Activated CD8-positive, alpha-beta T cell treated with anti-CD3 and anti-CD28 coated beads for 36 hours (primary cell): ENCODE results near the gene MEX3B. TPM values are rescaled to one million over a fixed set of nuclear protein-coding genes. Genes with fewer than 3 reads are reported as not detected.

ENCODE experiments used
- ATAC-seq: fragments of 200-7000 bp; cut with Tn5 transposase; one replicate; pipeline ENCODE4 v1.10.0; 2021; ENCODE audit warnings: mild to moderate bottlenecking, moderate library complexity
- CTCF ChIA-PET: fragments of 350-600 bp; sonication (Branson Sonifier 250); formaldehyde crosslinking; loops from one replicate; lab custom pipeline; 2021; ENCODE audit warnings: antibody characterized with exemption; lab: Charles Lee
- POLR2A ChIA-PET: fragments of 350-600 bp; sonication (Branson Sonifier 250); formaldehyde crosslinking; loops from one replicate; lab custom pipeline; 2021; ENCODE audit warnings: antibody characterized with exemption; lab: Charles Lee
- DNase-seq: peaks from one replicate; pipeline ENCODE4 v3.0.0-alpha.2; 2020
- H3K27ac Mint-ChIP-seq: one replicate; pipeline ENCODE4 v1.8.0; 2021; ENCODE audit warnings: mild to moderate bottlenecking, mixed read lengths
- H3K27me3 Mint-ChIP-seq: one replicate; pipeline ENCODE4 v1.8.0; 2021; ENCODE audit warnings: mixed read lengths
- H3K36me3 Mint-ChIP-seq: one replicate; pipeline ENCODE4 v1.8.0; 2021; ENCODE audit warnings: low read depth, mixed read lengths
- H3K4me1 Mint-ChIP-seq: one replicate; pipeline ENCODE4 v1.8.0; 2021; ENCODE audit warnings: low read depth, mixed read lengths
- H3K4me3 Mint-ChIP-seq: one replicate; pipeline ENCODE4 v1.8.0; 2021; ENCODE audit warnings: mild to moderate bottlenecking, moderate library complexity, mixed read lengths
- H3K9me3 Mint-ChIP-seq: one replicate; pipeline ENCODE4 v1.8.0; 2021; ENCODE audit warnings: mixed read lengths
- CTCF ChIP-seq: fragments of 200-600 bp; IDR thresholded peaks from one replicate; pipeline ENCODE4 v1.8.0; 2022; ENCODE audit warnings: antibody characterized with exemption, mild to moderate bottlenecking
- intact Hi-C: fragments of 100-400 bp; cut with micrococcal nuclease; formaldehyde crosslinking; loops from one replicate; pipeline ENCODE4 v1.10.0; 2022
- total RNA-seq, 2 experiments: library from RNA; stranded (reverse); gene quantifications; one replicate each; pipeline ENCODE4 v1.2.3, GENCODE V29; 2021

Gene MEX3B
- total RNA-seq, 2 experiments from 2014 or later, result 0.69 to 0.99 TPM

- ChIA-PET POLR2A (no interaction called here), CTCF (no interaction called here)
- Mint-ChIP-seq H3K9me3 (no peaks in the 10 kb centered on the region), H3K4me3 (no peak overlapping the region), H3K4me1 (no peaks in the 10 kb centered on the region), H3K27ac (no peak overlapping the region), H3K27me3 (peaks cover 32% of the 10 kb centered on the region), H3K36me3 (no peaks in the 10 kb centered on the region)
- ATAC-seq (no peak), DNase-seq (no peak)
- TF ChIP-seq CTCF, result no peak
- intact Hi-C loops, result no loop called here
Measured at GRCh38 chr15:82056958-82057823, 11.4 kb upstream of the MEX3B start.

GRCh38 chr15:82052751-82053150, 6.9 kb upstream of the MEX3B start:
- peaks cover under 1% of the 10 kb centered on the region for H3K4me1 Mint-ChIP-seq
- intact Hi-C loops, result no loop called here
- H3K36me3 Mint-ChIP-seq, result no peaks in the 10 kb centered on the region
- TF ChIP-seq CTCF, result no peak
- H3K9me3 Mint-ChIP-seq, result no peaks in the 10 kb centered on the region
- H3K27me3 Mint-ChIP-seq, result peaks cover 35% of the 10 kb centered on the region
- no peak overlapping the region for H3K4me3 Mint-ChIP-seq
- DNase-seq, result no peak
- CTCF ChIA-PET, result no interaction called here
- no peak for ATAC-seq
- POLR2A ChIA-PET, result no interaction called here
- H3K27ac Mint-ChIP-seq, result no peak overlapping the region

GRCh38 chr15:82051664-82052063, 5.8 kb upstream of the MEX3B start:
- H3K4me3 Mint-ChIP-seq, result no peak overlapping the region
- H3K4me1 Mint-ChIP-seq, result peaks cover 4% of the 10 kb centered on the region
- no peak for DNase-seq
- ChIA-PET CTCF (no interaction called here), POLR2A (no interaction called here)
- intact Hi-C loops, result no loop called here
- no peak for TF ChIP-seq CTCF
- peaks cover 33% of the 10 kb centered on the region for H3K27me3 Mint-ChIP-seq
- no peak for ATAC-seq
- no peaks in the 10 kb centered on the region for H3K36me3 Mint-ChIP-seq
- no peak overlapping the region for H3K27ac Mint-ChIP-seq
- H3K9me3 Mint-ChIP-seq, result no peaks in the 10 kb centered on the region

- no peak for TF ChIP-seq CTCF
- ChIA-PET POLR2A (interaction anchor here (1.0 kb wide), 1 partner anchor 21 kb away, joined by 4 read pairs; no protein-coding TSS in a partner anchor), CTCF (interaction anchor here (1.9 to 2.5 kb wide), 2 partner anchors 60 to 92 kb away, joined by 5 to 8 read pairs; no protein-coding TSS in a partner anchor)
- Mint-ChIP-seq H3K27ac (no peak overlapping the region), H3K4me1 (peaks cover 11% of the 10 kb centered on the region), H3K27me3 (peaks cover 35% of the 10 kb centered on the region), H3K4me3 (no peak overlapping the region), H3K36me3 (no peaks in the 10 kb centered on the region), H3K9me3 (no peaks in the 10 kb centered on the region)
- DNase-seq, result no peak
- no peak for ATAC-seq
- intact Hi-C loops, result no loop called here
Measured at GRCh38 chr15:82048811-82049210, 3.0 kb upstream of the MEX3B start.
